CD1c-positive myeloid dendritic cell (primary cell): ENCODE measurements around the gene SKIC8.
A peak's percentile ranks its signal among the peaks of the same experiment; 100 is the strongest.

Source experiments
- DNase-seq: peaks from one replicate; pipeline ENCODE4 v3.0.0-alpha.2; 2016; ENCODE audit errors: extremely low spot score

SKIC8 gene

DNA sequence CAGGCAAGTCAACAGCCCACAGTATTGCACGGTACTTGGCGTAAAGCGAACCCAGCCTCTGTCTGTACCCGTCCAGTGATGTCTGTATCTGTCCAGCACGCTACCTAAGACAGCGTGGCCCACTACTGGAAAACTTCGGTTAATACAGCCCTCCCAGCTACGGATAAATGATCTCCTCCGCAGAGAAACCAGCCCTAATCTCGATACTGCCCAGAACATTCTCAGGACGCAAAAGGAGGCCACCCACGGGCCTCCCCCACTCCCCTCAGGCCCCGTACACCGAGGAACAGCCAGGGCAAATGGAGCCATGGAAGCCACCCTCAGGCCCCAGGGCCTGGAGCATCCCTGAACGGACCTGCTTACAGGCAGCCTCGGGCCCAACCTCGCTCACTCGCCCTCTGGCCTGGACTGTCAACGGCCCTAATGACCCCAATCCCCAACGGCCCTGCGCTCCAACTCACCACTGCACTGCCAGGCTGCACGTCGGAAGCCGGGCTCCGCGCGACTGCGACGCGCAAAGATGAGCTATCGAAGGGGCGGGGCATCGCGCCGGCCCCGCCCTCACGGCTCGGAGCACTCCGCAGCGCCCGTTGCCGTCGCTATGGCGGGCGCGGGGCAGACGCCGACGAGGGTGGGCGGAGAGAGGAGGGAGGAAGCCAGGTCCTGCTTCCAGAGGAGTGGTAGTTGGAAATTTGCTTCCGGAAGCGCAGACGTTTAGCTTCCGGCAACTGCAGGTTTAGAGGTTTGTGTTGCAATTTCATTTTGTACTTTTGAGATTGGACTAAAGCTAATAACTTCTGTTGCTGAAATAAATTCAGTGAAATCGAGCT is at the start of gene SKIC8:
Gene SKIC8, minus strand, starts transcription at position 509 of the 830 bp plus-strand sequence. CDS start 3,923 bp downstream, outside the sequence.
- peak; percentile 98 for DNase-seq

DNA sequence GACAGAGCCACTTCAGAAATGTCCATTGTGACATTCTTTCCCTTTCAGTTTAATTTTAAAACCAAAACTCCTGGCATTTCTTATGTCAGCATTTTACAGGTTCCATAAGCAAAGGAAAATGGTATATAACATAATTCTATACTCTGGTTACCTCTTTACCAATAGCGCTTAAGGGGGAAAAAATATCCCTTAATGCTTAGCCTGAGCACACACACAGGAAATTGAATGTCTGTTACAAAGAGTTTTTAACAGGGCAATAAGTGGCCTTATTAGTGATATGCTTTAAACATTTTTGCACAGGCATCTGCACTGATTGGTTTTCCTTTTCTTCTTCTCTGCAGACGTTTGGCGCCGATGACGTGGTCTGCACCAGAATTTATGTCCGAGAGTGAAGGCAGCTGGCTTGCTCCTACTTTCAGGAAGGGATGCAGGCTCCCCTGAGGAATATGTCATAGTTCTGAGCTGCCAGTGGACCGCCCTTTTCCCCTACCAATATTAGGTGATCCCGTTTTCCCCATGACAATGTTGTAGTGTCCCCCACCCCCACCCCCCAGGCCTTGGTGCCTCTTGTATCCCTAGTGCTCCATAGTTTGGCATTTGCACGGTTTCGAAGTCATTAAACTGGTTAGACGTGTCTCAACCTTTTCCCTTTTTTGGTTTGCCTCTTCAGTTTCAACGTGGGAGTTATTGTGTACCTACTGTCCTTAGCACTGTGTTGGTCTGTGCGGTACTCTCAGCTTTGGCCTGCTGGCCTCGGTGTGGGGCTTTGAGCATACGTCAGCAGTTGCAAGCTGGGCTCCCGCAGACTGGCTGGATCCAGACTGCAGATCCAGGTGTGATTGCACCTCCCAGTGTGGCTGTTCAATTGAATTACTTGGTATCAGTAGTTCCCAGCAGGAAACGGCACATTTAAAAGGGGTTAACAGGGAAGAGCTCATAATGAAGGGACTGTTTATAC is 48.5 kb upstream of the SKIC8 start:
- no peak for DNase-seq

DNA sequence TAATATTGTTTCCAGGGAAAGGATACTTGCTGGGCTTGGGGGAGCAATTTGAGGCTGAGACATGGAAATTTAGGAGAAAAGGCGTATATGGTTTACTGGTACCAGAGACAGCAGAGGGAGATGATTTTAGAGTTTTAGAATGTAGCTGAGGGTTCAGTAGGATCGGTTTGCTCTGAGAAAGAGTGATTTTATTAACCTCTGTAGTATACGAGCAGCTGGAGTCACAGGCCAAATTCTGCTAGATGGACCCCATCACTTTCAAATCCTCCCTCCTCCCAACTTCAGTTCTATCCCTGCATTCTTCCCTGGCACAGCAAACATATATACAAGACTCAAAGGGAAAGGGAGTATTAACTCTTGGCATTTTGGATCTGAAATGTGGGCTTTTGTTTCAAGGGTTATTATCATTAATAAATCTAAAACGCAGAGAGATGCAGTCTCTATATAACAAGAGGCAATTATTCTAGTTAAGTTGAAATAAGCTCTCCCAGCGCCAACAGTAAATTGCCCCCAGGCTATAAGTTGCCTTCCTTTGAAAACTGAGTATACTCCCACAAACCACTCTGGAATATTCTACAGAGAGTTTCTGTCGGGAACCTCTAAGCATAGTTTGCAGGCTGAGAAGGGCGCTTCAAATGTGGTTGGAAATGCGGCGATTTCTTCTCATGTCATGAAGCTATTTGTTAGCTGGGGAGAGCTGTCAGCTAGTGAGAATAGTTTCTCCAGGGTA is 46.2 kb upstream of the SKIC8 start:
- no peak for DNase-seq

DNA sequence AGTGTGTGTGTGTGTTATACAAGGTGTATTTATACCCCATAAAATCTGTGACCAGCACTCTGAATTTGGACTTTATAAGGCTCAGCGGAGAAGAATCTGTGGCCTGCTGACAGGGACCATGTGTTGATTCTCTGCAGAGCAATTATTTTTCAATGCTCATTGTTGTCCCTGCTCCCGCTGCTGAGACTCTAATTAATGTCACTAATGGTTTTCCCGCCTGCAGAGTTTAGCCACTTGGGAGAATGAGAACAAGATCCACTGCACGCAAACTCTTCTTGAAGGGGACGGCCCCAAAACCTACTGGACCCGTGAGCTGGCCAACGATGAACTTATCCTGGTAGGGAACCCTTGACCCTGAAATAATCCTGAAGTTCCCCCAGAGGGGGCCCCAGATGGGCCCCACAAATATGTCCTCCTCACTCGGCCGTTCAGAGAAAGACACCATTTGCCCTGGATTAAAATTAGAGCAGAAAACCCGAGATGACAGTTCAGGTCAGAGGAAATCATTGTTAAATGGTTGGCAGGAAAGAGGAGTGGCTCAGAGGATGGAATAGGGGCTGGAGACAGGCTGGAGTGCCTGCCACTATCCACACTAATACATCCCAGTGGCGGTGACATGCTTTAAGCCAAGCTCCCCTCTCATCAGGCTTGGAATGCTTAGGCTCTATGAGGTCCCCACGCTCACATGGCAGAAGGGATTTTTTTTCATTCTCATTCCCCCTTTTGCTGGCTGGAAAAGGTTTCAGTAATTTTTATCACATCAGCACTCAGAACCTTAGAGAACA is 44.1 kb upstream of the SKIC8 start:
- no peak for DNase-seq

DNA sequence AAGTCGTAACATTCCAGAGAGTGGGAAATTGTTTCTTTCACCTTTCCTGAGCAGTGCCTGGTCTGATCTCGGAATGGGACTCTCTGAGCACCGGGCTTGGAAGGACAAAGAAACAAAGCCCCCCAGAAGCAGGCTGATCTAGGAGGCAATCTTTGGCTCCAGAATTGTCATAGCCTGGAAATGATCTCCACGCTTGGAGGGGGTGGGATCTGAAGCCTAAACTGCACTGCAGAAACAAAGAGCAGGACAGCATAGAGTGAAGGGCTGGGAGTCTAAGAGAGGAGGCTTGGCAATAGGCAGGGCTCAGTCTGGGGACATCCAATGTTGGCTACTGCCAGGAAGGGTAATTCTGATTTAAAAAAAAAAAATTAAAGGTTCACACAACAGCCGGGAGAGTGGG is 42.6 kb upstream of the SKIC8 start:
- no peak for DNase-seq

DNA sequence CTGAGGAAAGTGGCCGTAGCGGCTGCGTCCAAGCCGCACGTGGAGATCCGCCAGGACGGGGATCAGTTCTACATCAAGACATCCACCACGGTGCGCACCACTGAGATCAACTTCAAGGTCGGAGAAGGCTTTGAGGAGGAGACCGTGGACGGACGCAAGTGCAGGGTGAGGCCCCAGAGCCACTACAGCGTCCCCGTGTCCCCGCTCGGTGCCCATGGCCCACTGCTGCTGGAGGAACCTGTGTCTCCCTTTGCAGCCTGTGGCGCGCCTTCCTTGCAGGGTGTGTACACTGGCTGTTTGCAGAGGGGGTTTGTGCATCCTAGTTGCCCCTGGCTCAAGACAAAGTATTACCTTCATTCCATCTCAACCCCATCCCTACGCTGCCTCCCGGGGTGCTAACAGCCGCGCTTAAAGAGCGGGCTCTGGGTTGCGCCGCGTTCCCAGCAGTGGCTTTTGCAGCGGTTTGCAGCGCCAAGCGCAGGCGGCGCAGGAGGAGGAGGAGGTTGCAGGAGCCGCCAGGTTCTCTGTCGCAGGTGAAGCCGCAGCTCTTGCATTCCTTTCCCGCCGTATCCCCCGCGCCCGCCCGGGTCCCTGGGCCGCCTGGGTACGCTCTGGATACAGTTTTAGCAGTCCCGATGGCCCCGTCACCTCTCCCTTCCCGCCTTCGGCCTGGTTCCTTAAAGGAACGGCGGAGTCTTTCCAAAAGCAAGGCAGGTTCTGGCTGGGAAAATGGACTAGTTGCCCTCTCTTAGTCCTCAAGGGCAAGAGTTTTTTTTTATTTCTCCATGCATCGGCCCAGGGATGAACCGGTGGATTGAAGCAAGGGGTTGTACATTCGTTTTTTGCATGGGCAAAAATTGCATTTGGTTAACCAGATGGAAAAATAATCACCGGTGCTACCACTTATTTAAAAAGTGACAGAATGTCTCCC is 41.9 kb upstream of the SKIC8 start:
- DNase-seq, result no peak

DNA sequence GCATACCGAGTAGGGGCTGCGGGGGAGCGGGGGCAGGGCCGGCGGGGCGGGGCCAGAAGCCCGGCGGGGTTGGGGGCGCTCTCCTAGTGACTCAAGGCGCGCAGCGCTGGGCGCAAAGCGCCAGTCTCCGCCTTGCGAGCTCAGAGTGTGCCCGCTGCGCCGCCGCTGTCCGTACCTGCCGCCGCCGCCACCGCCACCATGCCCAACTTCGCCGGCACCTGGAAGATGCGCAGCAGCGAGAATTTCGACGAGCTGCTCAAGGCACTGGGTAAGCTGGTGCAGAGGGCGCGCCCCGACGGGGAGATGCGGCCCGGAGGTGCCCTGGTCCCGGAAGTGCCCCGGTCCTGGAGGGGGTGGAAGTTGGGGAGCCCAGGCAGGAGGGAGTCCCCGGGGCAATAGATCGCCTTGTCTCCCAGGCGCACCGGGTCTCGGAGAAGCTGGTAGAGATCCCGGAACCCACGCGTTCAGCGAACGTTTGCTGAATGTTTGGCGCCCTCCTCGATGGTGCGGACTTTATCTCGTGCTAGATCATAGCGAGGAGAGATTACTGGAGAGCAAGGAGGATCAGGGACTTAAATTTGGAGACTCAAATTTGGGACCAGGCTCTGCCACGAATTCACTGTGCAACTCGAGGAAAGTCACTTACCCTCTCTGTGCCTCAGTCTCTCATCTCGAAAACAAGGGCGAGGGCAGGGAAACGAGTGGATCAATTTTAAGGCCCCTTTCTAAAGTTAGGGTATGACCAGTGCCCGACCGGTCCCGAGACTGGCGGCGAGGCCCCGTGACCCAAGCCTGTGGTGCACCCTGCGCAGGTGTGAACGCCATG is 41.0 kb upstream of the SKIC8 start, which contains the start of gene CRABP1:
Gene CRABP1, plus strand, starts transcription at position 123 of the 826 bp plus-strand sequence. Its CDS starts 76 bp downstream, at position 199.
- DNase-seq, result no peak

DNA sequence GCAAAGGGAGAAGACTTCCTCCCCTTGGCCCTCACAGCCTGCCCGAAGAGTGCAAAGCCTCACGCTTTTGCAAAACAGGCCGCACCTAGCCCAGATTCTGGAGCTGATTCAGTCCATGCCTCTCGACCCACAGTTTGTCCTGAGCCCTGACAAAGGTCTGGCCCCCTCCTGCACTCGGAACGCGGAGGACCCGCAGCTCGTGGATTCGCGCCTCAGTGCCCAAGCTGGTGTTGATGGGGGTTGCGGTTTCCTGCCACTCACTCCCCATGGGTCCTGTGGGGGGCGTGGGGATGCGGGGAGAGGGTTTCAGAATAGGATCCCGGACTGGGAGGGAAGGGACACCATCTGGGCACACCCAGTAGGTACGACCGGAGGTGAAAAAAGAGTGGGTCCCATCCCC is 40.1 kb upstream of the SKIC8 start:
- DNase-seq, result no peak

DNA sequence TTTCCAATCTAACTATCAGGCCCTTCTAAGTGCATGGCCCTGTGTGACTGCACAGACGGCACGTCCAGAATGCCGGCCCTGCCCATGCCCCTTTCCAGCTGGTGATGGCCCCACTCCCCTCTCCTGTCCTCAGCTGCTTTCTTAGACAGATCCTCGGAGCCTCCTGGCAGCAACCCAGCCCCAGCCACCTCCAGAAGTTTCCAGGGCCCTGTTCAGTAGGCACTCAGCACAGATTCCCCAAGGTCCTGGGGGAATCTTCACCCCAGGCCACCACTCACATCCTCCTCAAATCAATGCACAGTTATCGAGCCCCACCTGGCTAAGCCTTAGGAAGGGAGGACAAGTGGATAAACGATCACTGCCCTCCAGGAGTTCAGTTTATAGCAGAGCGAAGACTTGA is 39.4 kb upstream of the SKIC8 start:
- DNase-seq, result no peak

DNA sequence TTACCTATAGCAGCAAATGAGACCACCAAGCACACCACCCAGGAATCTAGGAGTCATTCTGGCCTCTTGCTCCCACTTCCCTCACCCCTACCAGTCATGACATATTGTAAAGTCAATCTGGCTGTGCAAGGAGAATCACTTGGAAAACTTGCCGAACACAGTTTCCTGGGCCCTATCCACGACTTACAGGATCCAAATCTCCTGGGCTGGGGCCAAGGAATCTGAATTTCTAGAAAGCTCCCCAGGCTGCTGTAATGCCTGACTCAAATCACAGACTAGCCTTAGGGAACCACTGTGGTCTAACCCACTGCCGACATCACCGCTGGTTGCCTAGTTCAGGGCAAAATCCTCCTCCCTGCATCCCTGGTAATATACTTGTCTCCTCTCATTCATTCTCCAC is 36.6 kb upstream of the SKIC8 start:
- no peak for DNase-seq

DNA sequence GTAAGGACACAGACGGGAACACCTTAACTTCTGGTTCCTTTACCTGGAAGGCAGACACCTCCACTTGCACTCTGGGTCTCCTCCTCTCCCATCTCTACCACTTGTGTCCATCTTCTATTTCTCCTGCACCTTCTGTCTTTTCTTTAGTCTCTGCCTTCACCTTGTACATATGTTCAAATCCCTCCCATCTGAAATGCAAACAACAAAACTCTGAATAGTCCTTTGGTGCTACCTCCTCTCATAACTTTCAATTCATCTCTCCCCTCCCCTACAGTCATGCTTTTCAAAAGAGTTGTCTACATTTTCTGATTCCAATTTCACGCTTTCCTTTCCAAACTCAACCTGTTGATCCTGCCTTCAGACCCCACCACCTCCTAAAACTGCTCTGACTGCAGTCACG is 35.4 kb upstream of the SKIC8 start:
- no peak for DNase-seq

DNA sequence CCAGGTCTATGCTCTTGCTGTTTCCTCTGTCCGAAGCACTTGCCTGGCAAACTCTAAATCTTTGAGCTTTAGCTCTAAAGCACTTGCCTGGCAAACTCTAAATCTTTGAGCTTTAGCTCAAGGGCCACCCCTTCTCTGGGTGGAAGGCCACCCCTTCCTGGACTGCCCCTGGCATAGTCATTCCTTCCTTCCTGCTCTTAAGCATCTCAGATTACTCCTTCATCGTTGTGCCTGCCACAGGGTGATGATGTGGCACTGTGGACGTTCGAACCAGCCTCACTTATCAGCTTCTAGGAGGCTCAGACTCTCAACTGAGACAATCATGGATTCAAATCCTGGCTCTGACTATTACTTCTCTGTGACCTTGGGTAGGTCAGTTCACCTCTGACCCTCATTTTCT is 30.2 kb upstream of the SKIC8 start:
- no peak for DNase-seq

DNA sequence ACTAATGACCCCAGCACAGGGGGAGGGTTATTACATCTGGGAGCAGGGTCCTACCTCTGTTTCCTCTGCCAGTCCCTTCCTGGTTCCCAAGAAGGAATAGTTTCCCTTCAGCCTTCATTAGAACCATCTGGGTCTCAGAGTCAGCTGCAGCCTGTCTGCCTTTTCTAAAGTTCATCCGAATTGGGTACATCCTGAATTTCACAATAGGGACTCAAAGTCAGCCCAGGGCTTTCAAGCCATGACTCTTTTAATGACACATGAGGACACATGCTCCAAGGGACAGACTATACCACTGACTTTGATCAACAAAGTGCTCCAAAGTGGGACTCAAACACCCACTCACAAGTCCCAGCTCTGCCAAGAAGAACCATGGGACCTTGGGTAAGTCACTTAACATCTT is 28.1 kb upstream of the SKIC8 start:
- DNase-seq, result no peak

DNA sequence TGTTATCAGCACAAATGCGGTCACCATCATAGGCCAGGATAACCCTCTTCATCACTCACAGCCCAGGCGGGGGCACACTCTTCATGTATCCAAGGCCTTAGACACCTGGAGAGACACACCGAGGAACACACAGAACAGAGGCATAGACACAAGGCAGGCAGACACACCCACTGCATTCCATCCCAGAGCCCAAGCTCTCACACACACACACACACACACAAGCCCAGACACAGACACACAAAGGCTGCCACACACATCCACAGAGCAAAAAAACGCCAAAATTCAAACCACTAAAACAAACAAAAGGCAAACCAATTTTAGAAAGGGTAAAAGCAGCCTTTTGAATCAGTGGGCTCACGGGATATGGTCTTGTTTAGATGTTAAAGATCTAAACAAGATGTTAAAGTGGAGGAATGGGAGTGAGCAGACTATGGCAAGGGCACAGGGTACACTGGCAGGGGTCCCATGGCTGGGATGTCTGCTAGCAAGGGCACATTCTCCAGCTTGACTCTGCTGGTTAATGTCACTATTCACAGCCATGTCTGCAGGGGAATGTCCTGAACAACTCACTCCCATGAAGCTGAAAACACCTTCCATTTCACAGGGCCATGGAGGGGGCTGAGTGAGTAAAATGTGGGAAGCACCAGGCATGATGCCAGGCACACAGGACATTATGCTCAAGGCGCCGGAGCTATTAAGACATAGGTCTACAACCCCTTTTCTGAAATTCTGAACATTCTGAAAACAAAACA is 25.9 kb upstream of the SKIC8 start:
- DNase-seq, result no peak

DNA sequence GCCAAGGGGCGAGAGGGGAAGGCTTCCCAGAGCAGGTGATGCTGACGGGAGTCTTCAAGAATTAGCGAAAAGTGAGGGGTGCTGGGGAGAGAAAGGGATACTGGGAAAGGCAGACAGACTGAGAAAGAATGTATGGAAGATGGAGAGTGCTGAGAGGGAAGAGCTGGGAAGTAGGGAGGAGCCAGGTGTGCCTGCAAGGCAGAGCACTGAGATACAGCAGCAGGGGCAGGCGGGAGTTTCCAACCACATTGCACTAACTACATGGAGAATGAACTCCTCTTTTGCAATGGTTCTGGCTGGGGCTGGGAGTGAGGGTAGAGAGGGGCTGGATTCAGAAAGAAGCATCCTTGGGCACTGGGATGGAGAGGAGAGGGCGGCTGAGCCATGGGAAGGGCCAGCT is 24.7 kb upstream of the SKIC8 start:
- no peak for DNase-seq

DNA sequence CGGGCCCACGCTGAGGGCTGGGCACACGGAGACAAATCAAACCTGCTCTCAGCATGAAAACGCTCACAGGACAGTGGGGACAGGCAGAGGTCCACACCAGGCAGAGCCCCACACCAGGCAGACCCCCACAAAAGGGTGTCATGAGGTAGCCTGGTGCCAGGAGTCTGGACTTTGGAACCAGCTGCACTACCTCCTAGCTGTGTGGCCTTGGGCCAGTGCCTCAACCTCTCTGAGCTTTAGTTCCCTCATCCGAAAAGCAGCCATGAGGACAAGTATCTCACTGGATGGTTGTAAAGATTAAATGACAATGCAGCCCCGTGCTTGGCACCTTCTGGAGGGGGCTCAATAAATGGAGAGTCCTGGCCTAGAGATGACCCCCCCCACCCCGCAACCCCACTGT is 24.3 kb upstream of the SKIC8 start:
- DNase-seq, result no peak

DNA sequence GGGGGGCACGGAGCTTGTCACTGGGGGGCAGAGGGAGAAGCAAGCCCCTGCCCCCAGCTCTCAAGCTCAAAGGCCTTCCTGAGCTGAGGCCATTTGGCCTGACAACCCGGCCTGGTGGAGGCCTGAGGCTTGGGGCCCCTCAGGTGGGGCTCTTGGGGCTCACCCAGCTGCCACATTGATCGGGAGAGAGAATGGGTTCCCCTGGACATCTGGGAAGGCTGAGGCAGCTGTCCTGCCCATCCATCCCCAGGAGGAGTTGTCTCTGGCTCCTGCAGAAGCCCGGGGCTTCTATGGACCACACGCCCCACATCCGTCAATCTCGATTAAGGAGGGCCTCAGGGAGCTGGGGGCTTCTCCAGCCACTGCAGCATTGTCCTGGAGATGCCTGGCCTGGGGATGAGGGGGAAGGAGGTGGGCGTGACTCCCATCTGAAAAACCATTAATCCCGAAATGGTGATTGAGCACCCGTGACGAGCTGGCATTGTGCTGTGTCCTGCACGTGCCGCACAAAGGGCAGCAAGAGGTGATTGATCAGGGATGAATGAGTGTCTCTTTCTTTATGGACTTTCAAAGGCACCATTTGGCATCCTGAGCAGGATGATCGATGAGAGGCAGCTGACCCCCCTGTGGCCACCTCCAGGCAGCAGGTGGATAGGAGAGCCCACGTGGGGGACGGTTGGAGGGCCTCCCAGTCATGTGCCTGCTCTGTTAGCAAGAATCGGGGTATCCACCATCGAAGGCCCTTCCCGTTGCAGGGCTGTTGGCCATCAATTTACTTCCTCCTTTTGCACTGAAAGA is 23.5 kb upstream of the SKIC8 start:
- no peak for DNase-seq

DNA sequence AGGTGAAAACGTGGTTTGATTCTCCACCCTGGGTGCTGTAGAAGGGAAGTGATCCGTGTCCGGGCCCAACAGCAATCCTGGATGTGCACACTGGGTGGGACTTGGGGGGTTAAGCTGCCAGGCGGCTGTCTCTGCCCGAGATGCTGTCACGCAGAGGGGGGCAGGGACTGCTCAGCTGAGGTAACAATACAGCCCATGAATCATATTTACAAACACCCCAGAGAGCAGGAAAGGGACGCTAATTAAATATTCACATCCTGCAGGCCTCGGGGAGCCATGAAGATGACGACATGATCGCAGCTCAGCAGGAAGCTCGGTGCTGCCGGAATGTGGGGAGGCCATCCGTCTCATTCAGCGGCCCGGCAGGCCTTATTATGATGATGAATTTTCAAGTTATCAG is 22.8 kb upstream of the SKIC8 start:
- DNase-seq, result no peak
